Stimulated activated CD8-positive, alpha-beta memory T cell treated with anti-CD3 and anti-CD28 coated beads, Interleukin-15, amount 100 ng/mL, for 4 hours (primary cell): ENCODE results near the gene GREB1.
A peak's percentile ranks its signal among the peaks of the same experiment; 100 is the strongest.

Experiments
- DNase-seq, 2 donors: peaks; one replicate each; pipeline ENCODE4 v3.0.0-alpha.2; 2020; ENCODE audit warnings: low read depth in 2 of 2

GREB1 gene

GRCh38 chr2:11683966-11684365 lies 150.1 kb downstream of the GREB1 start:
- no peak for DNase-seq

- no peak for DNase-seq
Measured at GRCh38 chr2:11684894-11685460, 151.1 kb downstream of the GREB1 start.

GRCh38 chr2:11685906-11686470 lies 152.1 kb downstream of the GREB1 start:
- DNase-seq = no peak

GRCh38 chr2:11687736-11688135 lies 153.9 kb downstream of the GREB1 start:
- no peak for DNase-seq

GRCh38 chr2:11688222-11689069 lies 154.6 kb downstream of the GREB1 start:
- DNase-seq = peak; percentile 52 to 66

- no peak for DNase-seq
Measured at GRCh38 chr2:11691076-11691660, 157.3 kb downstream of the GREB1 start.
